HepG2 (cell line): Measurements from ENCODE around the gene METTL4. TPM values are rescaled to one million over a fixed set of nuclear protein-coding genes. Genes with fewer than 3 reads are reported as not detected.
A peak's percentile ranks its signal among the peaks of the same experiment; 100 is the strongest.

ENCODE experiments used
- EHMT2 ChIP-seq: fragments of 200-600 bp; sonication (generic); IDR thresholded peaks from 2 replicates; pipeline ENCODE4 v1.7.0; 2017; ENCODE audit warnings: antibody characterized with exemption, low read depth, low read length, borderline replicate concordance
- FOSL2 ChIP-seq: sonication (generic); formaldehyde crosslinking; IDR thresholded peaks from 2 replicates; pipeline ENCODE4 v1.4.0; 2020; ENCODE audit warnings: missing genetic modification reagents
- GPBP1L1 ChIP-seq: sonication (generic); formaldehyde crosslinking; IDR thresholded peaks from 2 replicates; pipeline ENCODE4 v1.5.0; 2020; ENCODE audit warnings: mild to moderate bottlenecking, missing genetic modification reagents
- HOXA9 ChIP-seq: sonication (generic); formaldehyde crosslinking; IDR thresholded peaks from 2 replicates; pipeline ENCODE4 v1.8.1; 2022; ENCODE audit warnings: missing genetic modification reagents, mild to moderate bottlenecking, moderate library complexity, borderline replicate concordance
- IRF9 ChIP-seq: sonication (generic); formaldehyde crosslinking; IDR thresholded peaks from 2 replicates; pipeline ENCODE4 v1.8.0; 2022; ENCODE audit warnings: missing genetic modification reagents, mild to moderate bottlenecking, borderline replicate concordance
- KAT8 ChIP-seq: IDR thresholded peaks from 2 replicates; pipeline ENCODE4 v1.6.1; 2016; ENCODE audit warnings: missing genetic modification reagents, missing compliant biosample characterization
- KLF6 ChIP-seq: IDR thresholded peaks from 2 replicates; pipeline ENCODE4 v1.8.0; 2016; ENCODE audit warnings: missing biosample characterization, missing genetic modification reagents
- MBNL3 ChIP-seq: fragments of 250-450 bp; sonication (Bioruptor Pico); conservative IDR thresholded peaks from 2 replicates; pipeline ENCODE4 v1.8.0; 2022; ENCODE audit warnings: mild to moderate bottlenecking, inconsistent platforms
- MLX ChIP-seq: IDR thresholded peaks from 2 replicates; pipeline ENCODE4 v1.6.1; 2016
- NCOA1 ChIP-seq: sonication (generic); formaldehyde crosslinking; IDR thresholded peaks from 2 replicates; pipeline ENCODE4 v1.9.0; 2021; ENCODE audit warnings: missing genetic modification reagents
- NR3C1 ChIP-seq: sonication (generic); formaldehyde crosslinking; IDR thresholded peaks from 2 replicates; pipeline ENCODE4 v1.4.0; 2020; ENCODE audit warnings: missing genetic modification reagents
- RFX1 ChIP-seq: fragments of 450-650 bp; IDR thresholded peaks from 2 replicates; pipeline ENCODE4 v1.6.1; 2017
- RFXAP ChIP-seq: sonication (generic); formaldehyde crosslinking; IDR thresholded peaks from 2 replicates; pipeline ENCODE4 v1.4.0; 2020; ENCODE audit warnings: missing genetic modification reagents, borderline replicate concordance
- SAP130 ChIP-seq: IDR thresholded peaks from 2 replicates; pipeline ENCODE4 v1.6.1; 2016; ENCODE audit warnings: low read depth
- SOX5 ChIP-seq: IDR thresholded peaks from 2 replicates; pipeline ENCODE4 v1.6.1; 2016; ENCODE audit warnings: borderline replicate concordance
- SRSF1 ChIP-seq: fragments of 200-400 bp; formaldehyde crosslinking; optimal IDR thresholded peaks from 2 replicates; pipeline ENCODE3; 2017; ENCODE audit warnings: mild to moderate bottlenecking, low read depth, low read length, moderate library complexity
- STAG1 ChIP-seq: sonication (generic); formaldehyde crosslinking; IDR thresholded peaks from 2 replicates; pipeline ENCODE4 v1.4.0; 2020; ENCODE audit warnings: missing genetic modification reagents
- TARDBP ChIP-seq: sonication (generic); formaldehyde crosslinking; IDR thresholded peaks from 2 replicates; pipeline ENCODE4 v1.8.0; 2022; ENCODE audit warnings: mild to moderate bottlenecking, missing genetic modification reagents
- THAP8 ChIP-seq: sonication (generic); formaldehyde crosslinking; IDR thresholded peaks from 2 replicates; pipeline ENCODE4 v1.5.1; 2020; ENCODE audit warnings: missing genetic modification reagents, mild to moderate bottlenecking, borderline replicate concordance
- TMF1 ChIP-seq: sonication (generic); formaldehyde crosslinking; IDR thresholded peaks from 2 replicates; pipeline ENCODE4 v1.8.1; 2022; ENCODE audit warnings: low read depth, missing genetic modification reagents
- ZNF253 ChIP-seq: sonication (generic); formaldehyde crosslinking; IDR thresholded peaks from 2 replicates; pipeline ENCODE4 v1.8.0; 2022; ENCODE audit warnings: mild to moderate bottlenecking, missing genetic modification reagents, borderline replicate concordance
- ZNF276 ChIP-seq: sonication (generic); formaldehyde crosslinking; IDR thresholded peaks from 2 replicates; pipeline ENCODE4 v1.4.0; 2020; ENCODE audit warnings: mild to moderate bottlenecking, low read depth, missing genetic modification reagents
- ZNF510 ChIP-seq: sonication (generic); formaldehyde crosslinking; IDR thresholded peaks from 2 replicates; pipeline ENCODE4 v1.4.0; 2020; ENCODE audit warnings: low read depth, mild to moderate bottlenecking, missing genetic modification reagents
- ZNF549 ChIP-seq: sonication (generic); formaldehyde crosslinking; IDR thresholded peaks from 2 replicates; pipeline ENCODE4 v1.5.0; 2020; ENCODE audit warnings: missing genetic modification reagents
- ZNF605 ChIP-seq: sonication (generic); formaldehyde crosslinking; IDR thresholded peaks from 2 replicates; pipeline ENCODE4 v1.8.0; 2022; ENCODE audit warnings: mild to moderate bottlenecking, missing genetic modification reagents
- ZSCAN21 ChIP-seq: sonication (generic); formaldehyde crosslinking; IDR thresholded peaks from 2 replicates; pipeline ENCODE4 v1.8.0; 2022; ENCODE audit warnings: mild to moderate bottlenecking, missing genetic modification reagents, moderate library complexity, borderline replicate concordance
- polyA plus RNA-seq, 8 experiments: library from polyadenylated mRNA; depleted of rRNA in 3 of 8; stranded (reverse) in 7 of 8; unstranded in 1 of 8; fragments of >200 nt; fragmentation: Illumina TruSeq in 4 of 8; extraction: Trizol in 4 of 8; gene quantifications; 2 replicates each; pipeline versions ENCODE4 v1.2.1 to v1.2.3, GENCODE V29; 2011 to 2016; ENCODE audit warnings: low read depth in 4 of 8, missing spikeins in 1 of 8, mixed read lengths in 1 of 8; ENCODE audit not compliant: insufficient read depth in 1 of 8
- total RNA-seq, 5 experiments: library from RNA; depleted of rRNA; stranded (reverse); fragments of >200 nt; fragmentation: Illumina TruSeq; extraction: Trizol; gene quantifications; 2 replicates each; pipeline ENCODE4 v1.2.3, GENCODE V29; 2016; ENCODE audit warnings: low read depth in 1 of 5

The METTL4 gene
- total and polyA plus RNA-seq, 2 of the 13 experiments (the other 11 are each of a cell fraction or from before 2014, with no cell fraction given), result 6.8 to 8.1 TPM

- TF ChIP-seq ZNF549 (0 out of 2 replicates have a peak, but pooled peaks have one; percentile 37), SRSF1 (peak; percentile 29), SOX5 (CRISPR knock-in tag) (no peak), STAG1 (CRISPR knock-in tag) (no peak), SAP130 (CRISPR knock-in tag) (peak; percentile 98), RFX1 (no peak), ZNF510 (CRISPR knock-in tag) (no peak), MBNL3 (CRISPR knock-in tag) (no peak), EHMT2 (no peak), TARDBP (CRISPR knock-in tag) (peak; percentile 86), MLX (CRISPR knock-in tag) (no peak), ZNF253 (CRISPR knock-in tag) (peak; percentile 96), RFXAP (CRISPR knock-in tag) (peak; percentile 76; the same call in 1 of the 2 replicates), FOSL2 (CRISPR knock-in tag) (peak; percentile 71), HOXA9 (CRISPR knock-in tag) (peak; percentile 98), IRF9 (CRISPR knock-in tag) (peak; percentile 92), THAP8 (no peak), NCOA1 (CRISPR knock-in tag) (no peak), ZNF605 (CRISPR knock-in tag) (peak; percentile 92), ZNF276 (CRISPR knock-in tag) (no peak; the same call in 1 of the 2 replicates), KAT8 (peak; percentile 94), NR3C1 (no peak), ZSCAN21 (CRISPR knock-in tag) (peak; percentile 97), KLF6 (no peak), GPBP1L1 (no peak), TMF1 (CRISPR knock-in tag) (peak; percentile 97)
Observed at GRCh38 chr18:2571200-2572170, at the start of gene METTL4, which contains the start of gene NDC80 (continued).
